Measurements from ENCODE around the gene ITGB2. TPM values are rescaled to one million over a fixed set of nuclear protein-coding genes. Genes with fewer than 3 reads are reported as not detected.
"Not testable (repeated sequence)": the region's sequence is repeated elsewhere in the genome, so short reads cannot be mapped to it uniquely, and the experiment has no call there.

ITGB2 gene
- total RNA-seq, 1 experiment from 2014 or later = 45.1 TPM

DNA sequence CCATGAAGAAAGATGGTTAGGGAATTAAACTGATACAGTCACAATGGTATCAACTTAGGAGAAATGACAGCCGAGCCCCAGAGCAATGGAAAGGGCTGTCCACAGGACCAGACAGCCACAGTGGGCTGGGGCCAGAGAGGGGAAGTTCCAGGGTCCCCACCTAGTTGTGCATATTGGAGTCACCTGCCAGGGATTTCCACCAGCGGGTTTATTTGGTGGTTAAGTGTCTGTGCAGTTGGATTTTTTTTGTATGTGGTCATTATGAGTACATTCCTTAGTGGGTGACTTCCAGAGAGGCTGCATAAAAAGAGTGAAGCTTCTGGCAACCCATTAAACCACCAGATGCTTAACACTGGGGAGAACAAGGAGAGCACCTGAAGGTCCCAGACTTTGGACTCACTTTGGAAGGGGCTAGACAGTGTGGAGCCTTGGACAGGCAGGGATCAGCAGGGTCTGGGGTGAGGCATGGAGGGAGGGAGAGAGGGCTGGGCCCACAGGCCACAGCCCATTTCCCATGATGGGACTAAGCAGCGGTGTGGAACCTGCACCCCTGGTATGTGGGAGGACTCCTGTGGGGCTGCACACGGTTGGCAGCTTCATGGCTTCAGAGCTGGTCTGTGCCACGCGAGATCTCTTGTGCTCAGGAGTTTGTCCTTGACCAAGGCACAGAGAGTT is 39.4 kb downstream of the ITGB2 start:
- no peaks in the 10 kb centered on the region for H3K27me3 ChIP-seq (ENCODE audit: low read length)
- H3K4me2 ChIP-seq (ENCODE audit: low read length) = peak overlapping the region; percentile 38
- peaks cover 51% of the 10 kb centered on the region for H3K4me1 ChIP-seq (ENCODE audit: insufficient read depth, low read length)
- no peaks in the 10 kb centered on the region for H3K9me2 ChIP-seq (replicated peaks; ENCODE audit: low read length)
- no peaks in the 10 kb centered on the region for H3K36me3 ChIP-seq (ENCODE audit: low read depth, low read length)
- H3K9me3 ChIP-seq (ENCODE audit: low read length) = no peaks in the 10 kb centered on the region
- intact Hi-C loops (cut with micrococcal nuclease) = no loop called here
- no peak overlapping the region for H3K9ac ChIP-seq (ENCODE audit: low read length)
- TF ChIP-seq EZH2phosphoT487 (IDR thresholded peaks at IDR 0.05; ENCODE audit: borderline replicate concordance, low read length) = no peak
- TF ChIP-seq, protein P1, sequence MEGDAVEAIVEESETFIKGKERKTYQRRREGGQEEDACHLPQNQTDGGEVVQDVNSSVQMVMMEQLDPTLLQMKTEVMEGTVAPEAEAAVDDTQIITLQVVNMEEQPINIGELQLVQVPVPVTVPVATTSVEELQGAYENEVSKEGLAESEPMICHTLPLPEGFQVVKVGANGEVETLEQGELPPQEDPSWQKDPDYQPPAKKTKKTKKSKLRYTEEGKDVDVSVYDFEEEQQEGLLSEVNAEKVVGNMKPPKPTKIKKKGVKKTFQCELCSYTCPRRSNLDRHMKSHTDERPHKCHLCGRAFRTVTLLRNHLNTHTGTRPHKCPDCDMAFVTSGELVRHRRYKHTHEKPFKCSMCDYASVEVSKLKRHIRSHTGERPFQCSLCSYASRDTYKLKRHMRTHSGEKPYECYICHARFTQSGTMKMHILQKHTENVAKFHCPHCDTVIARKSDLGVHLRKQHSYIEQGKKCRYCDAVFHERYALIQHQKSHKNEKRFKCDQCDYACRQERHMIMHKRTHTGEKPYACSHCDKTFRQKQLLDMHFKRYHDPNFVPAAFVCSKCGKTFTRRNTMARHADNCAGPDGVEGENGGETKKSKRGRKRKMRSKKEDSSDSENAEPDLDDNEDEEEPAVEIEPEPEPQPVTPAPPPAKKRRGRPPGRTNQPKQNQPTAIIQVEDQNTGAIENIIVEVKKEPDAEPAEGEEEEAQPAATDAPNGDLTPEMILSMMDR (conservative IDR thresholded peaks at IDR 0.05; ENCODE audit: low read depth, low read length) = no peak
- no peak for TF ChIP-seq EZH2 (IDR thresholded peaks at IDR 0.05; ENCODE audit: low read length, unreplicated experiment)
- ATAC-seq (peak; percentile 62), DNase-seq (peak; percentile 72)
- TSS peak; percentile 73 for BruUV-seq (replicated peaks)
- H3F3A ChIP-seq (ENCODE audit: low read length, unreplicated experiment) = peaks cover 5% of the 10 kb centered on the region
- ChIA-PET POLR2A (ENCODE audit: unreplicated experiment) (interaction anchor here (0.7 kb wide), 1 partner anchor 44 kb away, joined by 5 read pairs; no protein-coding TSS in a partner anchor), CTCF (no interaction called here)
- H3K4me3 ChIP-seq (ENCODE audit: low read length) = no peak overlapping the region
- H2AFZ ChIP-seq (ENCODE audit: low read length) = 0 out of 2 replicates have a peak overlapping the region, but pooled peaks have one; percentile 4
- H3K79me2 ChIP-seq (ENCODE audit: low read length) = no peaks in the 10 kb centered on the region
- peak overlapping the region; percentile 22 for H3K27ac ChIP-seq (ENCODE audit: low read length)
- no peaks in the 10 kb centered on the region for H4K20me1 ChIP-seq (ENCODE audit: low read length)

DNA sequence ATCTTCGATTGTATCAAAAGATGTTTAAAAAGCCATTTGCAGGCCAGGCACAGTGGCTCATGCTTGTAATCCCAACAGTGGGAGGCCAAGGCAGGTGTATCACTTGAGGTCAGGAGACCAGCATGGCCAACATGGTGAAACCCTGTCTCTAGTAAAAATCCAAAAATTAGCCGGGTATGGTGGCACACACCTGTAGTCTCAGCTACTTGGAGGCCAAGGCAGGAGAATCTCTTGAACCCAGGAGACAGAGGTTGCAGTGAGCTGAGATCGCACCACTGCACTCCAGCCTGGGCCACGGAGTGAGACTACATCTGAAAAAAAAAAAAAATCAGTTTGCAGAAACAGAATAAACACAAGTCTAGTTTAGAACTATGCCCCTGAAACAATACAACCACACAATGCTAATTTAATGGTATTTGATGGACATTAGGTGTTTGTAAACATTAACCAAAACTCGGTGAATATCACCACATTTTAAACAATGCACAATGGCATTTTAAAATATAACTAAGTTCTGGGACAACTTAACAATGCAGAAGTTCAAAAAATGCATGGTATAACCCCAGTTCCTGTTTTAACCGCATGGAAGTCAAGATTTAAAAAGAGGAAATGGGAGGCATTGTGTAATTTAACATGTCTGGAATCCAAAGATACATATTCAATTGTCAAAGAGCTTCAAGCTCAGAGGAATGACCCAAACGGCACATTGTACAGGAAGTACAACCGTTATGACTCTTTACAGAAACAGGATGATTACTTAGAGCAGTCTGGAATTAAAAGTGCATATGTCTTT is 40.1 kb downstream of the ITGB2 start:
- Histone ChIP-seq H3K36me3 (ENCODE audit: low read depth, low read length) (no peaks in the 10 kb centered on the region), H3K9me2 (replicated peaks; ENCODE audit: low read length) (no peaks in the 10 kb centered on the region), H4K20me1 (ENCODE audit: low read length) (no peaks in the 10 kb centered on the region), H3K4me1 (ENCODE audit: insufficient read depth, low read length) (peaks cover 54% of the 10 kb centered on the region), H3K9ac (ENCODE audit: low read length) (no peak overlapping the region), H3K79me2 (ENCODE audit: low read length) (no peaks in the 10 kb centered on the region), H3F3A (ENCODE audit: low read length, unreplicated experiment) (peaks cover 5% of the 10 kb centered on the region), H3K4me2 (ENCODE audit: low read length) (peak overlapping the region; percentile 38), H2AFZ (ENCODE audit: low read length) (0 out of 2 replicates have a peak overlapping the region, but pooled peaks have one; percentile 4), H3K9me3 (ENCODE audit: low read length) (no peaks in the 10 kb centered on the region), H3K27me3 (ENCODE audit: low read length) (no peaks in the 10 kb centered on the region), H3K27ac (ENCODE audit: low read length) (peak overlapping the region; percentile 22), H3K4me3 (ENCODE audit: low read length) (no peak overlapping the region)
- no TSS peak for BruUV-seq (replicated peaks)
- DNase-seq = peak; percentile 61
- ATAC-seq = peak; percentile 34; the same call in 1 of the 2 replicates
- ChIA-PET POLR2A (ENCODE audit: unreplicated experiment) (no interaction called here), CTCF (no interaction called here)
- intact Hi-C loops (cut with micrococcal nuclease) = no loop called here
- no peak for TF ChIP-seq EZH2 (IDR thresholded peaks at IDR 0.05; ENCODE audit: low read length, unreplicated experiment)
- TF ChIP-seq, protein P1 (conservative IDR thresholded peaks at IDR 0.05; ENCODE audit: low read depth, low read length) = no peak

DNA sequence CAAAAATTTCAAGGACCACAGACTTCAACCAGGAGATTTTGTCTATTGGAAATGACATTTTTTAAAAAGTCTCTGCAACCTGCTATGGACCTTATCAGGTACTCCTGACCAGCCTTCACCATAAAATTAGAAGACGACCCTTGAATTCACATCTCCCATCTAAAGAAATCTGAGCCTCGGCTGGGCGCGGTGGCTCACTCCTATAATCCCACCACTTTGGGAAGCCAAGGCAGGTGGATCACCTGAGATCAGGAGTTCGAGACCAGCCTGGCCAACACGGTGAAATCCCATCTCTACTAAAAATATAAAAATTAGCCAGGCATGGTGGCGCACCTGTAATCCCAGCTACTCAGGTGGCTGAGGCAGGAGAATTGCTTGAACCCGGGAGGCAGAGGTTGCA is 41.5 kb downstream of the ITGB2 start:
- DNase-seq; ATAC-seq; H3K27me3 ChIP-seq (ENCODE audit: low read length); H3K9me2 ChIP-seq (replicated peaks; ENCODE audit: low read length); H3K79me2 ChIP-seq (ENCODE audit: low read length); H2AFZ ChIP-seq (ENCODE audit: low read length); H4K20me1 ChIP-seq (ENCODE audit: low read length); CTCF ChIA-PET; H3K36me3 ChIP-seq (ENCODE audit: low read depth, low read length); H3K9ac ChIP-seq (ENCODE audit: low read length); H3F3A ChIP-seq (ENCODE audit: low read length, unreplicated experiment); BruUV-seq (replicated peaks); H3K4me3 ChIP-seq (ENCODE audit: low read length); POLR2A ChIA-PET (ENCODE audit: unreplicated experiment); H3K9me3 ChIP-seq (ENCODE audit: low read length): not testable (repeated sequence)
- intact Hi-C loops (cut with micrococcal nuclease) = loop anchor here (5.0 to 10.0 kb wide), 2 partner anchors 33 to 246 kb away; no protein-coding TSS in a partner anchor
- H3K27ac ChIP-seq (ENCODE audit: low read length) = peak overlapping the region; percentile 6; the same call in 1 of the 2 replicates
- peak overlapping the region; percentile 54 for H3K4me2 ChIP-seq (ENCODE audit: low read length)
- H3K4me1 ChIP-seq (ENCODE audit: insufficient read depth, low read length) = peaks cover 64% of the 10 kb centered on the region
